Activated CD4-positive, alpha-beta T cell treated with anti-CD3 and anti-CD28 coated beads, Interleukin-2, amount 10 ng/mL, durations not matched to agents 7 days and 5 days (primary cell): ENCODE results near the gene ZNF622. TPM values are rescaled to one million over a fixed set of nuclear protein-coding genes. Genes with fewer than 3 reads are reported as not detected.
A peak's percentile ranks its signal among the peaks of the same experiment; 100 is the strongest.
"Not testable (repeated sequence)": the region's sequence is repeated elsewhere in the genome, so short reads cannot be mapped to it uniquely, and the experiment has no call there.

Experiments
- CTCF ChIA-PET: fragments of 350-600 bp; sonication (Branson Sonifier 250); formaldehyde crosslinking; loops from one replicate; lab custom pipeline; 2021; ENCODE audit warnings: antibody characterized with exemption; lab: Charles Lee
- POLR2A ChIA-PET: fragments of 350-600 bp; sonication (Branson Sonifier 250); formaldehyde crosslinking; loops from one replicate; lab custom pipeline; 2021; ENCODE audit warnings: antibody characterized with exemption; lab: Charles Lee
- DNase-seq: peaks from one replicate; pipeline ENCODE4 v3.0.0-alpha.2; 2020
- H3K27ac Mint-ChIP-seq: one replicate; pipeline ENCODE4 v1.8.0; 2021; ENCODE audit warnings: mild to moderate bottlenecking, moderate library complexity, mixed read lengths
- H3K27me3 Mint-ChIP-seq: one replicate; pipeline ENCODE4 v1.8.0; 2021; ENCODE audit warnings: mixed read lengths
- H3K36me3 Mint-ChIP-seq: one replicate; pipeline ENCODE4 v1.8.0; 2021; ENCODE audit warnings: low read depth, mixed read lengths
- H3K4me1 Mint-ChIP-seq: one replicate; pipeline ENCODE4 v1.8.0; 2021; ENCODE audit warnings: mixed read lengths
- H3K4me3 Mint-ChIP-seq: one replicate; pipeline ENCODE4 v1.8.0; 2021; ENCODE audit warnings: mild to moderate bottlenecking, moderate library complexity, mixed read lengths
- H3K9me3 Mint-ChIP-seq: one replicate; pipeline ENCODE4 v1.8.0; 2021; ENCODE audit warnings: mixed read lengths
- total RNA-seq, 2 experiments: library from RNA; stranded (reverse); gene quantifications; one replicate each; pipeline ENCODE4 v1.2.3, GENCODE V29; 2021

ZNF622 gene
- total RNA-seq, 2 experiments from 2014 or later, result 28.7 to 30.9 TPM

GRCh38 chr5:16450163-16450562 lies 15.4 kb downstream of the ZNF622 start:
- H3K4me3 Mint-ChIP-seq, result no peak overlapping the region
- POLR2A ChIA-PET, result no interaction called here
- H3K9me3 Mint-ChIP-seq, result no peaks in the 10 kb centered on the region
- no peak overlapping the region for H3K27ac Mint-ChIP-seq
- no peaks in the 10 kb centered on the region for H3K27me3 Mint-ChIP-seq
- H3K4me1 Mint-ChIP-seq, result peaks cover 4% of the 10 kb centered on the region
- DNase-seq, result no peak
- peaks cover 67% of the 10 kb centered on the region for H3K36me3 Mint-ChIP-seq
- CTCF ChIA-PET, result interaction anchor here (0.6 kb wide), 2 partner anchors 127 to 394 kb away, joined by 3 to 6 read pairs; no protein-coding TSS in a partner anchor

- no peak overlapping the region for H3K27ac Mint-ChIP-seq
- H3K36me3 Mint-ChIP-seq, result peaks cover 51% of the 10 kb centered on the region
Observed at GRCh38 chr5:16446993-16447392, 18.6 kb downstream of the ZNF622 start.

GRCh38 chr5:16437977-16438376 lies 27.6 kb downstream of the ZNF622 start:
- Mint-ChIP-seq H3K9me3 (no peaks in the 10 kb centered on the region), H3K27me3 (peaks cover 6% of the 10 kb centered on the region), H3K4me3 (no peak overlapping the region), H3K4me1 (no peaks in the 10 kb centered on the region), H3K36me3 (no peaks in the 10 kb centered on the region), H3K27ac (no peak overlapping the region)
- CTCF ChIA-PET, result no interaction called here
- no peak for DNase-seq
- POLR2A ChIA-PET, result no interaction called here

More at GRCh38 chr5:16446993-16447392, 18.6 kb downstream of the ZNF622 start:
- no peak for DNase-seq
- CTCF ChIA-PET, result interaction anchor here (0.7 to 3.2 kb wide), 3 partner anchors 9 to 1426 kb away, joined by 3 to 19 read pairs (median 4); no protein-coding TSS in a partner anchor
- Mint-ChIP-seq H3K27me3 (no peaks in the 10 kb centered on the region), H3K4me3 (no peak overlapping the region), H3K9me3 (no peaks in the 10 kb centered on the region), H3K4me1 (no peaks in the 10 kb centered on the region)
- POLR2A ChIA-PET, result interaction anchor here (0.6 kb wide), 1 partner anchor 12 kb away, joined by 3 read pairs; no protein-coding TSS in a partner anchor

- H3K36me3 Mint-ChIP-seq, H3K27ac Mint-ChIP-seq, POLR2A ChIA-PET, H3K4me3 Mint-ChIP-seq, H3K9me3 Mint-ChIP-seq, H3K4me1 Mint-ChIP-seq, DNase-seq, H3K27me3 Mint-ChIP-seq: not testable (repeated sequence)
- CTCF ChIA-PET, result interaction anchor here (1.6 kb wide), 1 partner anchor 11 kb away, joined by 4 read pairs; no protein-coding TSS in a partner anchor
Observed at GRCh38 chr5:16436065-16436682, 29.4 kb downstream of the ZNF622 start.

- H3K4me1 Mint-ChIP-seq, result no peaks in the 10 kb centered on the region
- no peak for DNase-seq
- H3K27me3 Mint-ChIP-seq, result peaks cover 10% of the 10 kb centered on the region
- no peak overlapping the region for H3K27ac Mint-ChIP-seq
- H3K36me3 Mint-ChIP-seq, result no peaks in the 10 kb centered on the region
- ChIA-PET CTCF (no interaction called here), POLR2A (no interaction called here)
- no peaks in the 10 kb centered on the region for H3K9me3 Mint-ChIP-seq
- no peak overlapping the region for H3K4me3 Mint-ChIP-seq
Observed at GRCh38 chr5:16431490-16431889, 34.1 kb downstream of the ZNF622 start.

- H3K4me1 Mint-ChIP-seq, result no peaks in the 10 kb centered on the region
- H3K27ac Mint-ChIP-seq, result no peak overlapping the region
- H3K9me3 Mint-ChIP-seq, result no peaks in the 10 kb centered on the region
- ChIA-PET CTCF (no interaction called here), POLR2A (no interaction called here)
- H3K27me3 Mint-ChIP-seq, result peaks cover 10% of the 10 kb centered on the region
- H3K4me3 Mint-ChIP-seq, result no peak overlapping the region
- DNase-seq, result no peak
- no peaks in the 10 kb centered on the region for H3K36me3 Mint-ChIP-seq
Observed at GRCh38 chr5:16430349-16431089, 35.1 kb downstream of the ZNF622 start.

GRCh38 chr5:16428359-16428758 lies 37.2 kb downstream of the ZNF622 start:
- POLR2A ChIA-PET, result no interaction called here
- no peaks in the 10 kb centered on the region for H3K4me1 Mint-ChIP-seq
- no peak for DNase-seq
- no peaks in the 10 kb centered on the region for H3K36me3 Mint-ChIP-seq
- H3K4me3 Mint-ChIP-seq, result no peak overlapping the region
- peaks cover 4% of the 10 kb centered on the region for H3K27me3 Mint-ChIP-seq
- H3K27ac Mint-ChIP-seq, result peak overlapping the region; percentile 36
- CTCF ChIA-PET, result interaction anchor here (1.1 kb wide), 1 partner anchor 23 kb away, joined by 3 read pairs; no protein-coding TSS in a partner anchor
- no peaks in the 10 kb centered on the region for H3K9me3 Mint-ChIP-seq

- no peak for DNase-seq
- no peak overlapping the region for H3K4me3 Mint-ChIP-seq
- H3K27ac Mint-ChIP-seq, result no peak overlapping the region
- ChIA-PET POLR2A (no interaction called here), CTCF (interaction anchor here (1.1 kb wide), 1 partner anchor 22 kb away, joined by 3 read pairs; no protein-coding TSS in a partner anchor)
- H3K36me3 Mint-ChIP-seq, result no peaks in the 10 kb centered on the region
- H3K27me3 Mint-ChIP-seq, result peaks cover 3% of the 10 kb centered on the region
- H3K4me1 Mint-ChIP-seq, result no peaks in the 10 kb centered on the region
- H3K9me3 Mint-ChIP-seq, result no peaks in the 10 kb centered on the region
Observed at GRCh38 chr5:16427587-16427986, 38.0 kb downstream of the ZNF622 start.

GRCh38 chr5:16418471-16418922 lies 47.1 kb downstream of the ZNF622 start:
- no peak for DNase-seq
- H3K4me3 Mint-ChIP-seq, result no peak overlapping the region
- ChIA-PET POLR2A (no interaction called here), CTCF (no interaction called here)
- no peaks in the 10 kb centered on the region for H3K36me3 Mint-ChIP-seq
- no peaks in the 10 kb centered on the region for H3K4me1 Mint-ChIP-seq
- no peak overlapping the region for H3K27ac Mint-ChIP-seq
- no peaks in the 10 kb centered on the region for H3K9me3 Mint-ChIP-seq
- no peaks in the 10 kb centered on the region for H3K27me3 Mint-ChIP-seq

- POLR2A ChIA-PET, result no interaction called here
- no peaks in the 10 kb centered on the region for H3K4me1 Mint-ChIP-seq
Observed at GRCh38 chr5:16417398-16418074, 48.1 kb downstream of the ZNF622 start.

GRCh38 chr5:16414861-16415260 lies 50.7 kb downstream of the ZNF622 start:
- POLR2A ChIA-PET, result no interaction called here
- no peak overlapping the region for H3K4me3 Mint-ChIP-seq
- H3K4me1 Mint-ChIP-seq, result no peaks in the 10 kb centered on the region
- no peaks in the 10 kb centered on the region for H3K9me3 Mint-ChIP-seq
- no peaks in the 10 kb centered on the region for H3K36me3 Mint-ChIP-seq
- no peaks in the 10 kb centered on the region for H3K27me3 Mint-ChIP-seq
- DNase-seq, result no peak
- no peak overlapping the region for H3K27ac Mint-ChIP-seq
- CTCF ChIA-PET, result no interaction called here

More at GRCh38 chr5:16417398-16418074, 48.1 kb downstream of the ZNF622 start:
- Mint-ChIP-seq H3K9me3 (no peaks in the 10 kb centered on the region), H3K27ac (no peak overlapping the region), H3K27me3 (no peaks in the 10 kb centered on the region), H3K36me3 (no peaks in the 10 kb centered on the region), H3K4me3 (no peak overlapping the region)
- DNase-seq, result no peak
- CTCF ChIA-PET, result no interaction called here

GRCh38 chr5:16413166-16413860 lies 52.3 kb downstream of the ZNF622 start:
- Mint-ChIP-seq H3K36me3 (no peaks in the 10 kb centered on the region), H3K9me3 (no peaks in the 10 kb centered on the region)

More at GRCh38 chr5:16413166-16413860, 52.3 kb downstream of the ZNF622 start:
- no peak overlapping the region for H3K27ac Mint-ChIP-seq
- no peaks in the 10 kb centered on the region for H3K27me3 Mint-ChIP-seq
- CTCF ChIA-PET, result no interaction called here
- POLR2A ChIA-PET, result no interaction called here
- H3K4me1 Mint-ChIP-seq, result no peaks in the 10 kb centered on the region
- DNase-seq, result no peak
- H3K4me3 Mint-ChIP-seq, result no peak overlapping the region
